Raji (cell line): ENCODE results near the gene MND1.

Source experiments
- POLR2A ChIP-seq: IDR thresholded peaks from 2 replicates; pipeline ENCODE4 v1.6.1; 2011; ENCODE audit warnings: low read depth, low read length, control low read depth; ENCODE audit not compliant: insufficient read depth

The MND1 gene, protein sequence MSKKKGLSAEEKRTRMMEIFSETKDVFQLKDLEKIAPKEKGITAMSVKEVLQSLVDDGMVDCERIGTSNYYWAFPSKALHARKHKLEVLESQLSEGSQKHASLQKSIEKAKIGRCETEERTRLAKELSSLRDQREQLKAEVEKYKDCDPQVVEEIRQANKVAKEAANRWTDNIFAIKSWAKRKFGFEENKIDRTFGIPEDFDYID

DNA sequence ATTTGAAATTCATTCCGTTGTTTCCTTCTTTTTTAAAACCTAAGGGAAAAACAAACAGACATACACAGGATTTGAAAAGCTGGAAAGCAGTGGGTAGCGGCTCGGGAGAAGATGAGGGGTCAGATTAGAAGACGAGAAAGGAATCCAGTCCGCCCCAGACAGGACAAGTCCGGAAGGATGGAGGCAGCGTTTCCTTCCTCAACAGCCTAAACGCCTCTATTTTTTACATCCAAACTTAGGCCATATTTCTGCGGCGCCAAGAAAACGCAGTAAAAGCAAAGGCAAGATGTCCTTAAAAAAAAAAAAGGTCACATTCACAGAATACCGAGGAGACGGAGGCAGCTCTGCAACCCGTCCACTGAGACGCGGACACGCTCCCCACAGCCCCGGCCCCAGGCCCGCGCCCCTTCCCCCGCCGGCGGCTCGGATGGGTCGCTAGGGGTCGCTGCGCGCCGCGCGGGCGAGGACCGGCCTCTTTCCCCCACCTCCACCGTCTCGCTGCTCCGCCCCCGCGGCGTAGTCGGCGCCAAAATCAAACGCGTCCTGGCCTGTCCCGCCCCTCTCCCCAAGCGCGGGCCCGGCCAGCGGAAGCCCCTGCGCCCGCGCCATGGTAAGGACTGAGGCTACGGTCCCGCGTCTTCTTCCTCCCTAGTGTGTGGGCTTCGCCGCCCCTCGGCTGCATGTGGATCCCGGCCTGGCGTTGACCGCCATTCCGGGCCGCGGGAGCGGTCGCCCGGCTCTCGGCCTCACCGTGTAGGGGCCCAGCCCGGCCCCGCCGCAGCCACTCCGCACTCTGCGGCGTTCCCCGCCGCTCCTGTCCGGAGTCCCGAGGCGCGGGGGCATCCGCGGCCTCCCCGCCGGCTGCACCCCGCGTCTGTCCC is at the start of gene MND1:
Gene MND1 (plus strand): TSS at position 558 of the 881 bp plus-strand sequence. CDS start 50 bp downstream, at position 608.
- TF ChIP-seq POLR2A = peak; percentile 76

DNA sequence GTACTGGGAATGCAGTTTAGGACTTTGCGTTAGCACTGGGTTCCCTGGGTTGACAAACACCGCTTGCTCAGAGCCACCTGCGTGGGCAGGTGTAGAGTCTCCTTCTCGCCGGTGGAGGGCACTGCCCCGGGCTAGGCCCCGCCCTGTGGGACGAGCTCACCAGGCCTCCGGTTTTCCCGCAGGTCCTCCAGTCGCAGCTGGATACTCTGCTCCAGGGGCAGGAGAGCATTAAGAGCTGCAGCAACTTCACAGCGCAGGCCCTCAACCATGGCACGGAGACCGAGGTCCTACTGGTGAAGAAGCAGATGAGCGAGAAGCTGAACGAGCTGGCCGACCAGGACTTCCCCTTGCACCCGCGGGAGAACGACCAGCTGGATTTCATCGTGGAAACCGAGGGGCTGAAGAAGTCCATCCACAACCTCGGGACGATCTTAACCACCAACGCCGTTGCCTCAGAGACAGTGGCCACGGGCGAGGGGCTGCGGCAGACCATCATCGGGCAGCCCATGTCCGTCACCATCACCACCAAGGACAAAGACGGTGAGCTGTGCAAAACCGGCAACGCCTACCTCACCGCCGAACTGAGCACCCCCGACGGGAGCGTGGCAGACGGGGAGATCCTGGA is 49.2 kb upstream of the MND1 start:
- no peak for TF ChIP-seq POLR2A

DNA sequence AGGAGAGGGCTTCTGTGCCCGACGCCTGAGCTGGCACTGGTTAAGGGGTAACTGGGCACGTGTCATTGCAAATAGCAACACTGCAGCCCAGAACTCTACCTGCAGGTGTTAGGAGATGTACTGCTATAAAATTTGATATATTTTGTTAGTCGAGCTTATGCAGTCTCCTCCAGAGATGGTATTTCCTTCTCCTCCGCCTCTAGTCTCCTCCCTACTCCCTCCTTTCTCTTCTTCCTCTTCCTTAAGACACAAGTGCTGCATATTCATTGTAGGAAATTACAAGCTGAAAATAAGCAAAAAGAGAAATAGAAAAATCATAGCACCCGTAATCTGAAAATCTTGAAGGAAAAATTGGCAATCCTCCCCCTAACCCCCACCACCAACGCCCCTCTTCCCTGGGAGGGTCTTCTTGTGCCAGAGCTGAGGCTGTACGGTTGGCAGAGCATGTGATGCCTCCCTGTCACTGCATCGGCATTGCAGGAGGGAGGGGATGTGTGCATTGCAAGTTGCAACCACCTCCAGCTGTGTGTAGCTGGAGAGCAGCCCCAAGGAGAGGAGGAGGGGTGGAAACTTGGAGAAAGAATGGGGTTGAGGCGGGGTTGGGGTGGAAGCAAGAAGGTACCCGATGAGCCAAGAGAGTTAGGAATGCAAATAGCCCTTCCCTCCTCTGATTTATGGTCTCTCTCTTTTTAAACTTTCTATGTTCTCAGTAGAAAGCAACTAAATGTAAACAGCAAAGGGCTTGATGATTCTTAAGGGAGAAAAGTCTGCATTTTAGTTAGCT is 48.3 kb upstream of the MND1 start:
- no peak for TF ChIP-seq POLR2A

DNA sequence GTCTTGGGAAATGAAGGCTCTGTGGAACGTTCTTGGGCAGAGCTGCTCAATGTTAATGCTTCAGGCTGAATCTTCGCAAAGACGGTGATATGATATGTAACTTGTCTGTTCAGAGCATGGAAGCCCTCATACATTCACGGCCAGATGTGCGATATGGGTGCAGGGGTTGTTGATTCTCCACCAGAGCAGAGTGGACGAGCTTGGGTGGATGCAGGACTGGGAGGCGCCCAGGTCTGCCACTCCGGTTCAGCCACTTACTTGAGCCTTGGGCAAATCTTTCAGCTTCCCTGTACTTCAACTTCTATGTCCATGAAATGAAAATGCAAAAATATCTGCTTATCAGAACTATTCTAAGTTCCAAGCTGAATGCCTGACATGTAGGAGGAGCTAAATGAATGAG is 47.4 kb upstream of the MND1 start:
- TF ChIP-seq POLR2A = no peak

DNA sequence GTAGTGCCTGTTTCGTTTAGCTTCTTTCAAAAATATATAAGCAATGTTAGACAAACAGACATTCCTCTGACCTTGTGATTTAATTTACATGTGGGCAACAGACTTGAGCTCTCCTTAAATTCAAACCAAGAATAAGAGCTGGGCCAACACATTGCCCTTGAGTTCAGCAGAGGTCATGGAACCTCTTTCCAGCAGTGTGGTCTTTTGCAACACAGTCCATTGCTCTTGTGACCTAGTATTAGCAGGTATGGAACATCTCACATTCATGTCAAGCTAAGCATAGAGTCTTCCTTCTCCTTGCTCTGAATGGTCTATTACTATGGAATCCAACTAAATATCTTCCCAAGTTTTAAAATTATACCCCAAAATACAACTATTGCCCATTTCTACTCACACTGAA is 33.7 kb upstream of the MND1 start:
- no peak for TF ChIP-seq POLR2A

DNA sequence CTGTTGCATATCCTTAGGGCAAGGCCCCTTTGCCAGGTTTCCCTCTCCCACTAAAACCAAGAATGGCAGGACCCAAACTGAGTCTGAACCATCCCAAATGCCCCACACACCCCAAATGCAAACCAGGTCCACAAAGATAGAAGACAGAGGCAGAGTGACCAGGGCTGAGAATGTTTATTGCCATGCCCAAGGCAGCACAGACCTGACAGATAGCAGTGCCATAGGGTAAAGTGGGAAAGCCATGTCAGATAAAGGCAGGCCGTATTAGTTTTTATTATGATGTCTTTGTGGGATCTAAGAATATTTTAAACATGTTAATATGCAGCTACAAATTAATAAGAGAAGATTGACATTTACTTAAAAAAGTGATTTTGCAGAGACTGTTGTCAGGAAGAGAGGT is 29.6 kb upstream of the MND1 start:
- no peak for TF ChIP-seq POLR2A

DNA sequence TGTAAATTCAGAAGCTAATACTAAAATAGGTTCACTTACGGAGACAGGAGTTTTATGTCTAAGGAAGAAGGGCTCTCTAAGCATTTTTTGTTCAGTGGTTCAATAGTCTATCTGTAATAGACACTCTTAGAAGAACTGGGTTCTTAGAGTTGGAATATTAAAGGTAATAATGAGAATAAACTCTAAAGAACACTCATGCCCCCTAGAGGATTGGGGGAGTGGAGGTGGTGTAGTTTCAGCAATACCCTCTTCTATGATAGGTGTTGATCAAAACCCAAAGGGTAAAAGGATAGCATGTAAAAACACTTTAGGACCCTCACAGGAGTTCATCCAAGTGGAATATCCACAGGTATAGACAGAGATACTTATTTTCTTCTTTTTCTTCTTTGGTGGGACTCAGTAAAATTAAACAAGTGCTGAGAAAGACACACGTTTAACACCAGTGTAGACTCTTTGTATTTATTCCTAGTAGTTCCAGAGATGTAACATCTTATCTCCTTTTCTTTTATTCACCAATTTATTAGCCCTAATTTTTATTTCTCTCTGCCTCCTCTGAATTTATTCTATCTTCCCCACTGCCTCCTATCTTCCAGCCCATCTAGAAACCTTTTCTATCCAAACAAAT is 25.7 kb upstream of the MND1 start:
- no peak for TF ChIP-seq POLR2A

DNA sequence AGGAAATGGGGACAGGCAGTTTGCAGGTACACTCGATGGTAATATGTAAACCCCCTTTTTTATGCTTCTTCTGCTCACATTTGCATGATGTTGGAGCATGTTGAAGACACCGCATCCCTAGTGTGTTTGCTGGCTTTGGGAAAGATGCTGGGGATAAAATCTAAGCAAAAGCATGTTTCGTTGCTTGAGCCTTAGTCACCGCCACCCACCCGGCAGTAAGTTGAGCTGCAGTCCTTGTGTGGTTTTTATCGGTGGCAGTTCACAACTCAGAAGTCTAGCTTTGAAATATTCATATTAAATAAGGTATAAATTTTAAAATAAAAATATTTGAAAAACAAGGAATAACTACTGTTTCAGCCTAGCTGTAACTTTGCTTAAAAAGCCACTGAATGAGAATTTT is 21.7 kb upstream of the MND1 start:
- no peak for TF ChIP-seq POLR2A

DNA sequence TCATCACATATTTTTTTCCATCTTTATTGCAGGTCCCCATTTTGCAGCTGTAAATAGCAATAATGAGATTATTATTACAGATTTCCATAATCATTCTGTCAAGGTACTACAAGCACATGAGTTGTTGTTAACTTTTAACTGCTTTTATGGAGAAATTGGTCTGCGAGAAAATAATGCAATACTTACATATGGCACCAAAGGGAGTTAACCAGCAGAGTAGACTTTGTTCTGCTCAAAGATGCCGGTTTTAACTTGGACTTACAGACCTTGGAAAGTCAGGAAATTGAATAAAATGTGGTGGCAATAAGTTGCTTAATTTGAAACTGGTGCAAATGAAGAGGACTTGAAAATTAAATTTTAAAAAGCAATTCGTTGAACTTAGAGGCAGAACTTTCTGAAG is 20.4 kb upstream of the MND1 start:
- TF ChIP-seq POLR2A = no peak

DNA sequence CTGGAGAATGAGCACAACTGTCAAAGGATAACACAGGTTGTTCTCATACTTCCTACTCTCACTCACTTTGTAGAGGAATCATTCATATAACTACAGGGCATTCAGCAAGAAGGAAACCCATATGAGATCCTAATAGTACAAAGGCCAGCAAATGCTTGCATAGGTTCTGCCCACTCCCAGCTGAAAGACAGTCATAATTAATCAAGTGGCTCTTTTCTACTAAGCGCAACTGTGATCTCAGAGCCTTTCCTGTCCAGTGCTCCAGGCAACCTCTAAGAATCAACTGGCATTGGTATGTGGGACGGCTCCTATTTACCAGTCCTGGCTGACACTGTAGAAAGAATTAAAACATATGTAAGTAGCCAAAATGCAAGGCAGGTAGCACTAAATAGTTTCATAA is 18.9 kb upstream of the MND1 start:
- TF ChIP-seq POLR2A = no peak

DNA sequence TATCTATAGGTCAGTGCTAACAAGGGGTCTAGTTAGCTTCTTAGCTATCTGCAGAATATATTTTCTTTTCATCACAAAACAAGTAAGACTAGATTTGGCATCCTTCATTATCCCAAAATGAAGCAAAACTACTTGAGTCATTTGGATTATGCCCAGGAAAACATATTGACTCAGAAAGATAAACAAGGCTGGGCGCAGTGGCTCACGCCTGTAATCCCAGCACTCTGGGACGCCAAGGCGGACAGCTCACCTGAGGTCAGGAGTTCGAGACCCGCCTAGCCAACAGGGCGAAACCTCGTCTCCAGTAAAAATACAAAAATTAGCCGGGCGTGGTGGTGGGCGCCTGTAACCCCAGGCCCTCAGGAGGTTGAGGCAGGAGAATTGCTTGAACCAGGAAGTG is 18.0 kb upstream of the MND1 start:
- TF ChIP-seq POLR2A = no peak

DNA sequence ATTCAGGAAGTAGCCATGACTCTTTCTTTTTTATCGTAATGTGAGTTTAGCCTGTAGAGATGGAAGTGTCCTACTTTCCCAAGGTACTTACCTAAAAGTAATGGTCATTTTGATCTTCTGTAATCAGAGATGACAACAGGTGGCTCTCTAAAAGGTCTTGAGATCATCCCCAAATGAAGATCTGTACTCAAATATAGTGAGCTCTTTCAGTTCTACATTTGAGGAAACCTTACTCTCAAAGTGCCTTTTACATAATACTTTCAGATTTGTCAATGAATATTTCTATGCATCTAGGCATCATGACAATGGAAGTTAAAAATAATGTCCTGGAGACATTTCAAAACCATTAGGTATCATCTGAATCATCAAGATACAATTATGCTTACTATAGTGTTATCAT is 17.2 kb upstream of the MND1 start:
- no peak for TF ChIP-seq POLR2A

DNA sequence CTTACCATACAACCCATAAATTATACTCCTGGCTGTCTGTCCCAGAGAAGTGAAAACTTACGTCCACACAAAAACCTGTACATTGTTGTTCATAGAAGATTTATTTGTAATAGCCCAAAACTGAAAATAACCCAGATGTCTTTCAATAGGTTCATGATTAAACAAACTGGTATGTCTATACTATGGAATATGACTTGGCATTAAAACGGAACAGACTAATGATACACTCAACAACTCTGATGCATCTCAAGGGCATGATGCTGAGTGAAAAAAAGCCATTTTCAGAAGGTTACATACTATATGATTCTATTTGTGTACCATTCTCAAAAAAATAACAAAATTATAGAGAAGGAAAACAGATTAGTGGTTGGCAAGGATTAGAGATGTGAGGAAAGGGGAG is 11.6 kb upstream of the MND1 start:
- no peak for TF ChIP-seq POLR2A

DNA sequence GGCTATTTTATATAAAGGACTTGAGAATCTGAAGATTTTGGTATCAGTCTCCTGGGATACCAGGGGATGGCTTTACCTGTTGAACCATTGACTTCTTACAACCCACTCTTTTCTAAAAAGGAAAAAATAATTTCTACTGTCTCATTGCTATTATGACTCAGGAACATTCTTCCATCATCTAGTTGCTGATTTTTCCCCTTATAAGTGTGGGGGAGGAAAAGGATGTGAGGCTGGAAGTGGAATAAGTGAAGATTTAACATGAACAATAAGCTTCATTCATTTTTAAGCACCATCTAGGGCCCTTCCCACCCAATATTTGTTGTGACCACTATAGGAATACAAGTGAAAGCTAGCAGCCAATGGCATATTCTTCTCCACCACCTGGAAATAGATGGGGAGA is 10.6 kb upstream of the MND1 start:
- TF ChIP-seq POLR2A = no peak

DNA sequence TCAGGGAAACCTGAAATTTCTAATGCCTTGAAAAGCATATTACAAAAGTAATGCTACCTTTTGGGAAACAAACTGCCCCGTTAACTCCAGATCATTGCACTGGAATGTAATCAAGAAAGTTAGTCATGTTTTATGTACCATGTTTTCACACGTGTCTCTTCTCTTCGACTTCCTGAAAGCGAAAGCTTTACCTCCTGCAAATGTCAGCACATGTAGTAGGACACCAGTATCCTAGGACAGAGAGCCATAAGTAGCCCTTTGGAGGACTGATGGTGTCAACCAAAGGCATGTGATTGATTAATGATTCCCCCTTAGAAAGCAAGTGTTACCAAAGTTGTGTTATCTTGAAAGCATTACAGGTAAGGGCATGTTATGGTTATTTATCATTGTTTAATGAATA is 8.8 kb upstream of the MND1 start:
- TF ChIP-seq POLR2A = no peak

DNA sequence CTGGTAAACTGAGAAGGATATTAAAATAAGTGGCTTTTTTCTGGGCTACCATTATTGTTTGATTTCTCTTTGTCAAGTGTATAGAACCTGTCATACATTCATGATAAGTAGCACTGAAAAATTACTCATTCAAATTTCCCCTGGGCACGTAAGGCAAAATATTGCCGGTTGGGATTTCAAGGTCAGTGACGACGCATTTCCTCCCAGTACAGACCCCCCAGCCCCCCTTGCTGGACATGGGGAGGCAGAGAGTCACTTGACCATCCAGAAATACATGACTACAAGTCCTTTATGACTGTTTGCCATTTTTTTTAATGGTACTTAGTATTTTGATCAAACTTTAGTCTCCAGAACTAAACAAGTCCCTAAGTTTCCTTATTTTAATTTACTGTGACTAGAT is 6.8 kb upstream of the MND1 start:
- no peak for TF ChIP-seq POLR2A
